GM10266 (cell line): ENCODE results near the gene KLKB1.
A peak's percentile ranks its signal among the peaks of the same experiment; 100 is the strongest.

ENCODE experiments used
- DNase-seq: peaks from one replicate; pipeline ENCODE4 v3.0.0; 2012; ENCODE audit errors: extremely low spot score
- TF ChIP-seq, protein P1 (sequence below): IDR thresholded peaks from 2 replicates; pipeline ENCODE4 v1.5.1; 2012; ENCODE audit warnings: mild to moderate bottlenecking, low read depth; ENCODE audit not compliant: control insufficient read depth, insufficient read depth; ENCODE audit errors: missing control alignments

Gene KLKB1

GRCh38 chr4:186227221-186227620, at the start of gene KLKB1:
Gene KLKB1, plus strand, starts transcription at chr4:186227507. Its CDS starts 689 bp downstream, at chr4:186228196.
- DNase-seq = no peak
- TF ChIP-seq, protein P1, sequence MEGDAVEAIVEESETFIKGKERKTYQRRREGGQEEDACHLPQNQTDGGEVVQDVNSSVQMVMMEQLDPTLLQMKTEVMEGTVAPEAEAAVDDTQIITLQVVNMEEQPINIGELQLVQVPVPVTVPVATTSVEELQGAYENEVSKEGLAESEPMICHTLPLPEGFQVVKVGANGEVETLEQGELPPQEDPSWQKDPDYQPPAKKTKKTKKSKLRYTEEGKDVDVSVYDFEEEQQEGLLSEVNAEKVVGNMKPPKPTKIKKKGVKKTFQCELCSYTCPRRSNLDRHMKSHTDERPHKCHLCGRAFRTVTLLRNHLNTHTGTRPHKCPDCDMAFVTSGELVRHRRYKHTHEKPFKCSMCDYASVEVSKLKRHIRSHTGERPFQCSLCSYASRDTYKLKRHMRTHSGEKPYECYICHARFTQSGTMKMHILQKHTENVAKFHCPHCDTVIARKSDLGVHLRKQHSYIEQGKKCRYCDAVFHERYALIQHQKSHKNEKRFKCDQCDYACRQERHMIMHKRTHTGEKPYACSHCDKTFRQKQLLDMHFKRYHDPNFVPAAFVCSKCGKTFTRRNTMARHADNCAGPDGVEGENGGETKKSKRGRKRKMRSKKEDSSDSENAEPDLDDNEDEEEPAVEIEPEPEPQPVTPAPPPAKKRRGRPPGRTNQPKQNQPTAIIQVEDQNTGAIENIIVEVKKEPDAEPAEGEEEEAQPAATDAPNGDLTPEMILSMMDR = no peak

DNA sequence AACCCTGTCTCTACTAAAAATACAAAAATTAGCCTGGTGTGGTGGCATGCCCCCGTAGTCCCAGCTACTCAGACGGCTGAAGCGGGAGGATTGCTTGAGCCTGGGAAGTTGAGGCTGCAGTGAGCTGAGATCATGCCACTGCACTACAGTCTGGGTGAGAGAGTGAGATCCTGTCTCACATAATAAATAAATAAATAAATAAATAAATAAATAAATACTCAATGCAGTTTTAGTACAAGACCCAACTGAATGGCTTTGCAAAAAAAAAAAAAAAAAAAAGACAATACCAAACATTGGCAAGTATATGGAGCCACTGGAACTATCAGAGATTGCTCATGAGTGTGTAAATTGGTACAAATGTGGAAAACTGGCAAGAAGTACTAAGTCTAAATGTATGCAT, 39.2 kb upstream of the KLKB1 start:
- TF ChIP-seq, protein P1 = no peak
- no peak for DNase-seq

DNA sequence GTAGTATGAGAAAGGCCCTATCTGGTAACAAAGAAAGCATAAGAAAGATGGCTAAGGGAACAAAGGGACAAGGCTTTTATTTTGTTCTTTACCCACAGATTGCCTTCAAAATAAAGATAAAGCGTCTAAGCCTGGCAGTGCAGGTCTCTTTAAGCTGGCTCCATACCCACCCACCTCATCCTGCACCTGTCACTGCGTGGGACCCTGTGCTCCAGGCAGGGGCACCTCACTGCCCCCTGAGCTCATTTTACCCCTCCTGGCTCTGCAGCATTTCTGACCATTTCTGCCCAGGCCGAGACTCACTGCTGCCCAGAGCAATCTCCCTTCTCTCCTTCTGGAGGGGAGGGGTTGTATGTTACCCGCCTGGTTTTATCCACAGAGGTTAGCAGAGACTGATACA, 37.7 kb upstream of the KLKB1 start:
- TF ChIP-seq, protein P1 = no peak

DNA sequence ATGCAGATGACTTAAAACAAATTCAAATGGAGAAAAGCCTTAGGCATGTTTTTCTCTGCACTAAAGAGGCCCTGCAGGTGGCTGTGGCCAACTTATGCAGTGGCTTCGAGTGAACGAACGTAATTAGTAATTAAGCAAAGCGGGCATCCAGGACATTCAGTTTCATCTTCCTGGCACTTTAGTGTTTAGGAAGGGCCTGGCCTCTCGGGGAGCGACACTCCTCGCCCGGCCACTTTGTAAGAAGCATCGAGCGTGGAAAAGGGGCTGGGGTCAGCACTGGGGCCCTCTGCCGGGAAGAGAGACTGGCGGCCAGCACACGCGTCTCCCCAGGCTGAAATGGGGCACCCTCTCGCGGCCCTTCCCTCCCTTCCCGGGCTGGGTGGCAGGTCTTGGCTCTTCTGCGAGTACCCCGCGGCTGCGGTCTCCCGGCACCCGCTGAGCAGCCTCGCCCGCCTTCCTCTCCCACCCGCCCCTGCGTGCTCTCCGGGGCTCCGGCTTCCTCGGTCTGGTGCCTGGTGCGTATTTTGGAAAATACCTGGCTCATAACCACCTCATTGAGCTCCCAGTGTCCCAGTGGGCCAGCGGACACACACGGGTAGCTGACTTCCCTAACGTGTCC, 36.6 kb upstream of the KLKB1 start:
- TF ChIP-seq, protein P1 = peak; percentile 28
- peak; percentile 65 for DNase-seq

More for the DNA sequence above, 37.7 kb upstream of the KLKB1 start:
- no peak for DNase-seq

DNA sequence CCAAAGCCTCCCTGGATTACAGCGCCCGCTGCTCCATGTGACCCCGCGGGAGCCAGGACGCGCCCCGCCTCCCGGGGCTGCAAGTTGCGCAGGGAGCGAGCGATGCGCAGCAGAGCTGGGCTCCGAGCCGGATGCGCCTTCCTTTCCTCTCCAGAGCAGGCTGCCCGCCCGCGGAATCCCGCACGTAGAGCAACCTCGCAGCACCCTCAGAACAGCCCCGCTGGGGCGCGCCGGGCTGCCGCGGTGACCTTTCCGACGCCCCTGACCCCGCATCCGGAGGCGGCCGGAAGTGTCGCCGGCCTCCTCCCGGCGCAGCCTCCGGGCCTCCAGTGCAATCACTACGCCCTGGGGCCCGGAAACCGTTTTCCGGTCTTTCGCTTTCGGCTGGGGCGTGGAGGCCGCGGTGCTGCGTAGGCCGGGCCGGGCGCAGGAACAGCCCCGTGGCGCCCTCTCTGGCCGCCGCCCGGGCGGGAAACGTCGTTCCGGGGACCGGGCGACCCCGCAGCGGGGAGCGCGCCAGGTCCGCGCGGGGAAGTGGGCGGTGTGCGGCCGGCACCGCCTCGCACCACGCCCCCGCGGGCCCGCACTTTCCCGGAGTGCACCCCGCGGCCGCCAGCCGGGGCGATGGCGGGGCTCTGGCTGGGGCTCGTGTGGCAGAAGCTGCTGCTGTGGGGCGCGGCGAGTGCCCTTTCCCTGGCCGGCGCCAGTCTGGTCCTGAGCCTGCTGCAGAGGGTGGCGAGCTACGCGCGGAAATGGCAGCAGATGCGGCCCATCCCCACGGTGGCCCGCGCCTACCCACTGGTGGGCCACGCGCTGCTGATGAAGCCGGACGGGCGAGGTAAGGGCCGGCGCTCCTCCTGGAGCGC, 35.9 kb upstream of the KLKB1 start, which contains the start of gene CYP4V2:
CYP4V2 (plus strand) TSS at position 368 of the 866 bp plus-strand sequence; CDS start at position 625, 257 bp downstream.
- peak; percentile 96 for DNase-seq
- TF ChIP-seq, protein P1 = peak; percentile 71

GRCh38 chr4:186192066-186192612, 35.2 kb upstream of the KLKB1 start:
- TF ChIP-seq, protein P1 = no peak
- peak; percentile 44 for DNase-seq

DNA sequence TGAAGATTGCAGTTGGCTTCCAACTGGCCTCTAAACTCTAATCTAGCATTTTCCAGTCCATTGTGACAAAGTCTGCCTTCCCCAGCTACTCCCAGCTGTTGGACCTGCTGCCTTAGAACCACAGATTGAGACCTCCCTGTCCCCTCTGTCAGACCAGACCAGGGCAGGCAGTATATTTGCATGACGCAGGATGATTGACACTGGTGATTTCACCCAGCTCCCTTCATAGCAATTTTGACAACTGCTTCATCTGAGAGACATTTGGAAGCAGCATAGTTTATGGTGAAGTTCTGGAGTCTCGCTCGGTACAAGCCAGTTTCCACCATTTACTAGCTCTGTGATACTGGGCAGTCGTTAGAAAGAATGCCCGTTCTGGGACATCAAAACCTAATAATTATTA, 33.5 kb upstream of the KLKB1 start:
- no peak for DNase-seq
- TF ChIP-seq, protein P1 = no peak
